GM18511 (cell line): ENCODE data around the gene CFAP90.

Experiments
- ATAC-seq: cut with Tn5 transposase; IDR thresholded peaks from one replicate; pipeline ENCODE4 v1.9.1; 2021; ENCODE audit warnings: mild to moderate bottlenecking, moderate library complexity; ENCODE audit not compliant: unreplicated experiment

CFAP90 gene

GRCh38 chr5:7827610-7828009 is 23.3 kb downstream of the CFAP90 start:
- no peak for ATAC-seq

- no peak for ATAC-seq
Measured at GRCh38 chr5:7825630-7826029, 25.3 kb downstream of the CFAP90 start.

GRCh38 chr5:7824995-7825394 is 25.9 kb downstream of the CFAP90 start:
- no peak for ATAC-seq

GRCh38 chr5:7823594-7823993 is 27.3 kb downstream of the CFAP90 start:
- ATAC-seq = no peak

- ATAC-seq = no peak
Measured at GRCh38 chr5:7822449-7822848, 28.5 kb downstream of the CFAP90 start.

GRCh38 chr5:7816535-7816901 is 34.4 kb downstream of the CFAP90 start:
- ATAC-seq = peak; percentile 6

GRCh38 chr5:7815892-7816534 is 34.9 kb downstream of the CFAP90 start:
- peak; percentile 91 for ATAC-seq

GRCh38 chr5:7814816-7815215 is 36.1 kb downstream of the CFAP90 start:
- ATAC-seq = no peak

GRCh38 chr5:7813576-7813975 is 37.4 kb downstream of the CFAP90 start:
- ATAC-seq = no peak

- ATAC-seq = no peak
Measured at GRCh38 chr5:7813007-7813406, 37.9 kb downstream of the CFAP90 start.

- ATAC-seq = no peak
Measured at GRCh38 chr5:7811715-7812114, 39.2 kb downstream of the CFAP90 start.

- ATAC-seq = no peak
Measured at GRCh38 chr5:7808998-7809397, 41.9 kb downstream of the CFAP90 start.

- no peak for ATAC-seq
Measured at GRCh38 chr5:7805379-7805778, 45.6 kb downstream of the CFAP90 start.

GRCh38 chr5:7803937-7804336 is 47.0 kb downstream of the CFAP90 start:
- no peak for ATAC-seq

- ATAC-seq = no peak
Measured at GRCh38 chr5:7802855-7803254, 48.1 kb downstream of the CFAP90 start.

- ATAC-seq = no peak
Measured at GRCh38 chr5:7801891-7802614, 48.9 kb downstream of the CFAP90 start.

GRCh38 chr5:7795306-7795705 is 55.6 kb downstream of the CFAP90 start:
- no peak for ATAC-seq

- peak; percentile 57 for ATAC-seq
Measured at GRCh38 chr5:7794823-7795222, 56.1 kb downstream of the CFAP90 start.

- peak; percentile 89 for ATAC-seq
Measured at GRCh38 chr5:7794311-7794710, 56.6 kb downstream of the CFAP90 start.

- ATAC-seq = no peak
Measured at GRCh38 chr5:7793895-7794294, 57.0 kb downstream of the CFAP90 start.

- ATAC-seq = no peak
Measured at GRCh38 chr5:7789567-7789966, 61.4 kb downstream of the CFAP90 start.

- ATAC-seq = no peak
Measured at GRCh38 chr5:7787770-7788169, 63.2 kb downstream of the CFAP90 start.
